Mammary epithelial cell (primary cell): ENCODE results near the gene XXYLT1.

Experiments
- EZH2 ChIP-seq: IDR thresholded peaks from 2 replicates; pipeline ENCODE4 v1.6.1; 2012; ENCODE audit warnings: low read length, inconsistent platforms, borderline replicate concordance
- TF ChIP-seq, protein P1 (sequence below), 2 donors: IDR thresholded peaks in 1 of 2; conservative IDR thresholded peaks in 1 of 2; 2 replicates each; pipeline ENCODE4 v1.5.1; 2011 to 2012; ENCODE audit warnings: inconsistent platforms in 2 of 2, low read length in 2 of 2, mild to moderate bottlenecking in 2 of 2, control low read depth in 1 of 2, low read depth in 1 of 2; ENCODE audit not compliant: insufficient read depth in 1 of 2; ENCODE audit errors: extremely low read depth in 1 of 2

DNA sequence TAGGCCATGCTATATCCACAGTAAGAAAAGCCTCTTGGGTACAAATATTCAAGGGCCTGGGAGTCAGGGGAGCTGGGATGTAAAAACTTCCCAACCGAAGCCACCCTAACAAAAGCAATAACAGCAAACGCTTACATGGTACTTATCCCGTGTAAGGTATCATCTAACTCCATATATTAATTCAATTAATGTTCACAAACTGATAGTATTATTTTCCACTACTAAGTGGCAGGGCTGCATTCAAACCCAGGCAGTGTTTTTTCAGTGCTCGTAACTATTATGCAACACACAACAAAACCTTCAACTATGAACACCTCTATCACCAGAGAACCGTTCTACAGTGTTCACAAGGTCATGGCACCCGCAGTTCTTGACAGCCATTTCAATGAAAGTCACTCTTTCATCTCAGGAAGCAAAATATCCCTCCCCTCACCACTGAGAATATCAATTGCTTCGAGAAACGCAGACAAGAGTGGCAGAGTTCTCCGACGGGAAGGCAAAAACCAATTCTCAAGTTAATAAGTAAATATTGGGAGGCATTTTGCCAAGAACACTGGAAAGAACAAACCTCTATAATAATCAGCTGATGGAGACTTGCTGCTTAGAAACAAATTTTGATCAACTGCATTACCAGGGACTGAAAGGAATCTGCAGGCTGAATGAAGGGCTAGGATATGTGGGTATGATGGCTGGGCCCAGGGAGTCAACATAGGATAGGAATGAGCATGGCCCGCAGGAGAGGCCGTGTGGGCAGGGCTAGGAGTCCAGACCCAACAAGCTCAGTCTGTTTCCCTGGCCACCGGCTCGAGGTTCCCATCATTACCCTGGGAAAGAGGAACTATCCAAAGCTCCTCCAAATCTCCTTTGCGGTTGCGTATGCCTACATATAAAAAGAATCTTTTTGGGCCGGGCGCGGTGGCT, 72.3 kb downstream of the XXYLT1 start:
- TF ChIP-seq EZH2 = no peak
- TF ChIP-seq, protein P1, sequence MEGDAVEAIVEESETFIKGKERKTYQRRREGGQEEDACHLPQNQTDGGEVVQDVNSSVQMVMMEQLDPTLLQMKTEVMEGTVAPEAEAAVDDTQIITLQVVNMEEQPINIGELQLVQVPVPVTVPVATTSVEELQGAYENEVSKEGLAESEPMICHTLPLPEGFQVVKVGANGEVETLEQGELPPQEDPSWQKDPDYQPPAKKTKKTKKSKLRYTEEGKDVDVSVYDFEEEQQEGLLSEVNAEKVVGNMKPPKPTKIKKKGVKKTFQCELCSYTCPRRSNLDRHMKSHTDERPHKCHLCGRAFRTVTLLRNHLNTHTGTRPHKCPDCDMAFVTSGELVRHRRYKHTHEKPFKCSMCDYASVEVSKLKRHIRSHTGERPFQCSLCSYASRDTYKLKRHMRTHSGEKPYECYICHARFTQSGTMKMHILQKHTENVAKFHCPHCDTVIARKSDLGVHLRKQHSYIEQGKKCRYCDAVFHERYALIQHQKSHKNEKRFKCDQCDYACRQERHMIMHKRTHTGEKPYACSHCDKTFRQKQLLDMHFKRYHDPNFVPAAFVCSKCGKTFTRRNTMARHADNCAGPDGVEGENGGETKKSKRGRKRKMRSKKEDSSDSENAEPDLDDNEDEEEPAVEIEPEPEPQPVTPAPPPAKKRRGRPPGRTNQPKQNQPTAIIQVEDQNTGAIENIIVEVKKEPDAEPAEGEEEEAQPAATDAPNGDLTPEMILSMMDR (conservative IDR thresholded peaks at IDR 0.05 in 1 of 2, IDR thresholded peaks at IDR 0.05 in 1 of 2; ENCODE audit: extremely low read depth in 1 of 2, insufficient read depth in 1 of 2, low read depth in 1 of 2, low read length in 2 of 2) = no peak
